Neural cell (in vitro differentiated cells): Measurements from ENCODE around the gene EFR3B. TPM values are rescaled to one million over a fixed set of nuclear protein-coding genes. Genes with fewer than 3 reads are reported as not detected.

Experiments
- H2AFZ ChIP-seq: fragments of 200-600, 300-800 bp; sonication (generic), shearing (Covaris generic); 2 replicates; pipeline ENCODE4 v1.6.0; 2014; ENCODE audit warnings: low read depth, mild to moderate bottlenecking, antibody characterized with exemption, low read length, moderate library complexity
- H3F3A ChIP-seq: fragments of 200-600 bp; shearing (Covaris generic); 2 replicates; pipeline ENCODE4 v1.6.1; 2016; ENCODE audit warnings: mild to moderate bottlenecking, moderate library complexity, mixed read lengths, antibody characterized with exemption, low read length; ENCODE audit not compliant: insufficient read depth, poor library complexity, severe bottlenecking
- H3K27ac ChIP-seq: fragments of 200-600, 300-800 bp; sonication (generic), shearing (Covaris generic); 2 replicates; pipeline ENCODE4 v1.5.1; 2014; ENCODE audit warnings: mild to moderate bottlenecking, low read length, moderate library complexity
- H3K27me3 ChIP-seq: fragments of 300-800, 200-600 bp; sonication (generic), shearing (Covaris generic); 2 replicates; pipeline ENCODE4 v1.6.0; 2014; ENCODE audit warnings: mild to moderate bottlenecking, low read depth, low read length, moderate library complexity; ENCODE audit not compliant: insufficient read depth
- H3K36me3 ChIP-seq: fragments of 300-800, 200-600 bp; sonication (generic), shearing (Covaris generic); 2 replicates; pipeline ENCODE4 v1.5.1; 2014; ENCODE audit warnings: mild to moderate bottlenecking, antibody characterized with exemption, low read length, moderate library complexity; ENCODE audit not compliant: insufficient read depth
- H3K4me2 ChIP-seq: fragments of 300-800, 200-600 bp; sonication (generic), shearing (Covaris generic); 2 replicates; pipeline ENCODE4 v1.6.0; 2014; ENCODE audit warnings: mild to moderate bottlenecking, low read length
- H3K4me3 ChIP-seq: fragments of 300-800, 200-600 bp; sonication (generic), shearing (Covaris generic); 2 replicates; pipeline ENCODE4 v1.5.1; 2014; ENCODE audit warnings: mild to moderate bottlenecking, low read length, moderate library complexity
- H3K79me2 ChIP-seq: fragments of 200-600 bp; shearing (Covaris generic); replicated peaks from 2 replicates; pipeline ENCODE4 v1.6.0; 2014; ENCODE audit warnings: mild to moderate bottlenecking, low read length, moderate library complexity; ENCODE audit not compliant: insufficient read depth
- H3K9ac ChIP-seq: fragments of 300-800, 200-600 bp; sonication (generic), shearing (Covaris generic); 2 replicates; pipeline ENCODE4 v1.6.1; 2016; ENCODE audit warnings: mild to moderate bottlenecking, low read length, mixed read lengths
- H3K9me2 ChIP-seq: fragments of 200-600 bp; shearing (Covaris generic); 2 replicates; pipeline ENCODE4 v1.6.1; 2016; ENCODE audit warnings: mild to moderate bottlenecking, low read length, mixed read lengths; ENCODE audit not compliant: insufficient read depth
- H3K9me3 ChIP-seq: fragments of 200-600, 300-800 bp; sonication (generic), shearing (Covaris generic); 2 replicates; pipeline ENCODE4 v1.6.1; 2016; ENCODE audit warnings: mild to moderate bottlenecking, mixed run types, low read length, moderate library complexity, mixed read lengths
- H4K20me1 ChIP-seq: fragments of 200-600 bp; shearing (Covaris generic); 2 replicates; pipeline ENCODE4 v1.6.1; 2016; ENCODE audit warnings: mild to moderate bottlenecking, mixed run types; ENCODE audit not compliant: insufficient read depth
- EP300 ChIP-seq: fragments of 450-650 bp; conservative IDR thresholded peaks from 2 replicates; pipeline ENCODE4 v1.6.1; 2014; ENCODE audit warnings: antibody characterized with exemption, mild to moderate bottlenecking, moderate library complexity; ENCODE audit not compliant: poor library complexity, severe bottlenecking
- EZH2 ChIP-seq: fragments of 200-600, 300-800 bp; shearing (Covaris generic), sonication (generic); IDR thresholded peaks from 2 replicates; pipeline ENCODE4 v1.6.1; 2014; ENCODE audit warnings: antibody characterized with exemption, low read length, borderline replicate concordance, mild to moderate bottlenecking; ENCODE audit not compliant: insufficient read depth, poor library complexity, severe bottlenecking
- MXI1 ChIP-seq: fragments of 450-650 bp; conservative IDR thresholded peaks from 2 replicates; pipeline ENCODE4 v1.6.1; 2014; ENCODE audit warnings: antibody characterized with exemption, mild to moderate bottlenecking; ENCODE audit not compliant: poor library complexity, severe bottlenecking
- POLR2AphosphoS5 ChIP-seq: IDR thresholded peaks from 2 replicates; pipeline ENCODE4 v1.6.1; 2012
- RAD21 ChIP-seq: fragments of 450-650 bp; conservative IDR thresholded peaks from 2 replicates; pipeline ENCODE4 v1.6.1; 2014; ENCODE audit warnings: antibody characterized with exemption, mild to moderate bottlenecking, moderate library complexity
- REST ChIP-seq: IDR thresholded peaks from 2 replicates; pipeline ENCODE4 v1.6.1; 2012; ENCODE audit warnings: borderline replicate concordance
- SMC3 ChIP-seq: fragments of 450-650 bp; conservative IDR thresholded peaks from 2 replicates; pipeline ENCODE4 v1.6.1; 2014; ENCODE audit warnings: antibody characterized with exemption, mild to moderate bottlenecking, moderate library complexity; ENCODE audit not compliant: poor library complexity
- TAF1 ChIP-seq: IDR thresholded peaks from 2 replicates; pipeline ENCODE4 v1.6.1; 2012; ENCODE audit warnings: low read depth
- polyA plus RNA-seq: library from polyadenylated mRNA; depleted of rRNA; stranded (reverse); fragments of >200 nt; gene quantifications from 2 replicates; pipeline ENCODE4 v1.2.3, GENCODE V29; 2014
- TF ChIP-seq, protein P1 (sequence below): fragments of 450-650 bp; IDR thresholded peaks from 2 replicates; pipeline ENCODE4 v1.5.1; 2014; ENCODE audit warnings: antibody characterized with exemption, mild to moderate bottlenecking, moderate library complexity; ENCODE audit not compliant: poor library complexity, severe bottlenecking

The EFR3B gene
- polyA plus RNA-seq, 1 donor from 2014 or later, result 29.3 TPM

DNA sequence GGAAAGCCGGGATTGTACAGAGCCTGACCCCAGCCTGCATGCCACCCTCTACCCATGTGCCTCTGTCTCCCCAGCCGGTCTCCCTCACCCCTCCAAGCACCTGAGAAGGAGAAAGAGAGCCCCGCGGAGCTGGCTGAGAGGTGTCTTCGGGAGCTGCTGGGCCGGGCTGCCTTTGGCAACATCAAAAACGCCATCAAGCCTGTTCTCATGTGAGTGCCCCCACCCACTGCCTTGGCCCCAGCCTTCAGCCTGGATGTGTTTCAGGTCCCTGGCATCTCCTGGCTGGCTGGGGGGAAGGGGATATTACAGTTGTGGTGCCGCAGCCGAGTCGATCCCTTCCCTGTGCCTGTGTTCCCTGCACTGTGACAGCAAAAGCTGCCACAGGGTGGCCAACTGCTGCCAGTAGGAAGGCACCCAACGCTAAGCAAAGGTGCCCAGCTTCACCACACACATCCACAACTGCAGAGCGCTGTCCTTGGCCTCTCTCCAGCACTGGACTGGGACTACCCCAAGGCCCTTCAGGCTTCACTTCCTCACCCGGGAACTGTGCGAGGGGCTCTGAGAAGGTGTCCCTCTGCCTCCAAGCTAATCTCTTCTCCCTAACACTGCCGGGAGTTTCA is 88.1 kb downstream of the EFR3B start:
- Histone ChIP-seq H3K27ac (no peak overlapping the region), H3K9me3 (no peaks in the 10 kb centered on the region), H3K4me2 (no peak overlapping the region), H3F3A (no peaks in the 10 kb centered on the region), H3K4me3 (no peak overlapping the region), H3K79me2 (no peaks in the 10 kb centered on the region), H3K9ac (no peak overlapping the region), H4K20me1 (no peaks in the 10 kb centered on the region), H3K36me3 (no peaks in the 10 kb centered on the region), H3K27me3 (no peaks in the 10 kb centered on the region), H2AFZ (no peak overlapping the region), H3K9me2 (no peaks in the 10 kb centered on the region)
- TF ChIP-seq SMC3 (no peak), MXI1 (no peak), TAF1 (no peak)
- TF ChIP-seq, protein P1, sequence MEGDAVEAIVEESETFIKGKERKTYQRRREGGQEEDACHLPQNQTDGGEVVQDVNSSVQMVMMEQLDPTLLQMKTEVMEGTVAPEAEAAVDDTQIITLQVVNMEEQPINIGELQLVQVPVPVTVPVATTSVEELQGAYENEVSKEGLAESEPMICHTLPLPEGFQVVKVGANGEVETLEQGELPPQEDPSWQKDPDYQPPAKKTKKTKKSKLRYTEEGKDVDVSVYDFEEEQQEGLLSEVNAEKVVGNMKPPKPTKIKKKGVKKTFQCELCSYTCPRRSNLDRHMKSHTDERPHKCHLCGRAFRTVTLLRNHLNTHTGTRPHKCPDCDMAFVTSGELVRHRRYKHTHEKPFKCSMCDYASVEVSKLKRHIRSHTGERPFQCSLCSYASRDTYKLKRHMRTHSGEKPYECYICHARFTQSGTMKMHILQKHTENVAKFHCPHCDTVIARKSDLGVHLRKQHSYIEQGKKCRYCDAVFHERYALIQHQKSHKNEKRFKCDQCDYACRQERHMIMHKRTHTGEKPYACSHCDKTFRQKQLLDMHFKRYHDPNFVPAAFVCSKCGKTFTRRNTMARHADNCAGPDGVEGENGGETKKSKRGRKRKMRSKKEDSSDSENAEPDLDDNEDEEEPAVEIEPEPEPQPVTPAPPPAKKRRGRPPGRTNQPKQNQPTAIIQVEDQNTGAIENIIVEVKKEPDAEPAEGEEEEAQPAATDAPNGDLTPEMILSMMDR, result no peak

- Histone ChIP-seq H3K36me3 (no peaks in the 10 kb centered on the region), H3K9me2 (no peaks in the 10 kb centered on the region), H4K20me1 (no peaks in the 10 kb centered on the region), H3F3A (no peaks in the 10 kb centered on the region), H3K27ac (no peak overlapping the region), H3K27me3 (no peaks in the 10 kb centered on the region), H3K9ac (no peak overlapping the region), H3K9me3 (no peaks in the 10 kb centered on the region), H3K4me2 (no peak overlapping the region), H2AFZ (no peak overlapping the region), H3K79me2 (no peaks in the 10 kb centered on the region), H3K4me3 (no peak overlapping the region)
- TF ChIP-seq, protein P1, result no peak
- TF ChIP-seq EP300, result no peak
- no peak for TF ChIP-seq RAD21
- no peak for TF ChIP-seq SMC3
- TF ChIP-seq TAF1, result no peak
- TF ChIP-seq MXI1, result no peak
- no peak for TF ChIP-seq EZH2
- TF ChIP-seq REST, result no peak
- TF ChIP-seq POLR2AphosphoS5, result no peak
Measured at GRCh38 chr2:25131253-25131566, 89.3 kb downstream of the EFR3B start.
